Stimulated activated CD4-positive, alpha-beta T cell treated with anti-CD3 and anti-CD28 coated beads, Interleukin-1b, Interleukin-23, amount 100 ng/mL, for 24 hours (primary cell): Measurements from ENCODE around the gene S100A7.

Source experiments
- DNase-seq, 4 experiments: peaks; one replicate each; pipeline ENCODE4 v3.0.0-alpha.2; 2020; ENCODE audit warnings: low read depth in 4 of 4, low spot score in 1 of 4

Gene S100A7

GRCh38 chr1:153460551-153460950 lies at the start of gene S100A7:
Gene S100A7 (minus strand): TSS chr1:153460651. CDS start chr1:153459013, 1,638 bp downstream.
- no peak for DNase-seq

- peak; percentile 51 to 60 (median 58) for DNase-seq
Observed at GRCh38 chr1:153509729-153510354, 49.4 kb upstream of the S100A7 start.

GRCh38 chr1:153509036-153509435 lies 48.6 kb upstream of the S100A7 start:
- DNase-seq, result no peak

GRCh38 chr1:153507926-153508583 lies 47.6 kb upstream of the S100A7 start:
- DNase-seq, result no peak

GRCh38 chr1:153506831-153507413 lies 46.5 kb upstream of the S100A7 start:
- no peak for DNase-seq

GRCh38 chr1:153506386-153506785 lies 45.9 kb upstream of the S100A7 start:
- no peak for DNase-seq

GRCh38 chr1:153505576-153505975 lies 45.1 kb upstream of the S100A7 start:
- no peak for DNase-seq

GRCh38 chr1:153503766-153504165 lies 43.3 kb upstream of the S100A7 start:
- DNase-seq, result no peak

- no peak for DNase-seq
Observed at GRCh38 chr1:153498746-153499145, 38.3 kb upstream of the S100A7 start.

- DNase-seq, result no peak
Observed at GRCh38 chr1:153495536-153495935, 35.1 kb upstream of the S100A7 start.

- peak; percentile 73 to 76 (median 74) for DNase-seq
Observed at GRCh38 chr1:153494976-153495535, 34.6 kb upstream of the S100A7 start.

GRCh38 chr1:153493343-153493960 lies 33.0 kb upstream of the S100A7 start:
- no peak for DNase-seq

- DNase-seq, result no peak
Observed at GRCh38 chr1:153490272-153491051, 30.0 kb upstream of the S100A7 start.

- DNase-seq, result no peak
Observed at GRCh38 chr1:153488731-153489130, 28.3 kb upstream of the S100A7 start.

GRCh38 chr1:153487707-153488106 lies 27.3 kb upstream of the S100A7 start:
- DNase-seq, result no peak

GRCh38 chr1:153485863-153486262 lies 25.4 kb upstream of the S100A7 start:
- DNase-seq, result no peak

- DNase-seq, result no peak
Observed at GRCh38 chr1:153483776-153484175, 23.3 kb upstream of the S100A7 start.

- no peak for DNase-seq
Observed at GRCh38 chr1:153481124-153481523, 20.7 kb upstream of the S100A7 start.

GRCh38 chr1:153478692-153479618 lies 18.5 kb upstream of the S100A7 start:
- DNase-seq, result no peak
